HT-29 (cell line): Measurements from ENCODE around the gene BDKRB2. TPM values are rescaled to one million over a fixed set of nuclear protein-coding genes. Genes with fewer than 3 reads are reported as not detected.
A peak's percentile ranks its signal among the peaks of the same experiment; 100 is the strongest.

Experiments
- DNase-seq: peaks from one replicate; pipeline ENCODE4 v3.0.0-alpha.2; 2015; ENCODE audit warnings: low spot score
- total RNA-seq: library from RNA; depleted of rRNA; stranded (reverse); fragments of >200 nt; shearing (Covaris generic); gene quantifications from 2 replicates; pipeline ENCODE4 v1.2.3, GENCODE V29; 2014; rRNA removed

The BDKRB2 gene
- total RNA-seq: 0.05 TPM in 1 of 2 replicates, not detected in the other

DNA sequence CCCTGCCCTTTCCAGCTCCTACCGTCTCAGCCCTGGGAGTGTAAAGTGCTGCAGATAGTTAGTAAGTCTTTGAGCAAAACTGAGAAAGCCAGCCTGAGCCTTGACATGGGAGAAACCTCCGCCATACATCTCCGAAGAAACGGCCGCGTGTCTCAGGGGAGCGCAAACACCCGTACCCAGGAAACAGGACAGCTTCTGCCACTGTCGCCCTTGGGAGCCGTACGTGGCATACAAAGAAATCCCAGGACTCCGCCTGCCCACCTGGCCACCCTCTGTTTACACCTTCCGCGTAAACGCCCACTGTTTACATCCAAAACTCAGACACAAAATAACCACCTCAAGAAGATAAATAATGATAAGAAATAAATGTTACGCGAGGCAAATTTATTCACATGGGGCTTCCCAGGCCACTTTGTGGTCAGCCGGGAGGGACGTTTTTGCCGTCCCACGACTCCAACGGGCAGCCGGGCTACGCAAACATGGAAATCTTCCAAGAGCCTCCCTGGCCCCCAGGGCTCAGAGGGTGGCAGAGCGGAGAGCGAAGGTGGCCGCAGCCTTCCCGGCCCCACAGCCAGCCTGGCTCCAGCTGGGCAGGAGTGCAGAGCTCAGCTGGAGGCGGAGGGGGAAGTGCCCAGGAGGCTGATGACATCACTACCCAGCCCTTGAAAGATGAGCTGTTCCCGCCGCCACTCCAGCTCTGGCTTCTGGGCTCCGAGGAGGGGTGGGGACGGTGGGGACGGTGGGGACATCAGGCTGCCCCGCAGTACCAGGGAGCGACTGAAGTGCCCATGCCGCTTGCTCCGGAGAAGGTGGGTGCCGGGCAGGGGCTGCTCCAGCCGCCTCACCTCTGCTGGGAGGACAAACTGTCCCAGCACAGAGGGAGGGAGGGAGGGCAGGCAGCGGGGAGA, at the start of gene BDKRB2:
BDKRB2 (plus strand) TSS at position 689 of the 908 bp plus-strand sequence. CDS start 32,269 bp downstream, outside the sequence.
- DNase-seq: peak; percentile 27

DNA sequence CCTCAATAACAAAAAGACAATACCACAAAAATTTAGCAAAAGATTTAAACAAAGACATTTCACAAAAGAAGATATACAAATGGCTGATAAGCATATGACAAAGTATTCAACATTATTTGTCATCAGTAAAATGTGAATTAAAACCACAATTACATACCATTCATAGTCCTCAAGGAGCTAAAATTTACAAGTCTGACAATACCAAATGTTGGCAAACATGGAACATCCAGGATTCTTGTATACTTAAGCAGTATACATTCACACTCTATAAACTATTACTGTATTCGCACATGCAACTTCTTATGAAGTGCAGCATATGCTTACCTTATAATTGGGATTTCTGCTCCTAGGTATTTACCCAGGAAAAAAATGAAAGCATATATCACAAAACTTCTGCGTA, 49.7 kb upstream of the BDKRB2 start:
- DNase-seq: no peak

DNA sequence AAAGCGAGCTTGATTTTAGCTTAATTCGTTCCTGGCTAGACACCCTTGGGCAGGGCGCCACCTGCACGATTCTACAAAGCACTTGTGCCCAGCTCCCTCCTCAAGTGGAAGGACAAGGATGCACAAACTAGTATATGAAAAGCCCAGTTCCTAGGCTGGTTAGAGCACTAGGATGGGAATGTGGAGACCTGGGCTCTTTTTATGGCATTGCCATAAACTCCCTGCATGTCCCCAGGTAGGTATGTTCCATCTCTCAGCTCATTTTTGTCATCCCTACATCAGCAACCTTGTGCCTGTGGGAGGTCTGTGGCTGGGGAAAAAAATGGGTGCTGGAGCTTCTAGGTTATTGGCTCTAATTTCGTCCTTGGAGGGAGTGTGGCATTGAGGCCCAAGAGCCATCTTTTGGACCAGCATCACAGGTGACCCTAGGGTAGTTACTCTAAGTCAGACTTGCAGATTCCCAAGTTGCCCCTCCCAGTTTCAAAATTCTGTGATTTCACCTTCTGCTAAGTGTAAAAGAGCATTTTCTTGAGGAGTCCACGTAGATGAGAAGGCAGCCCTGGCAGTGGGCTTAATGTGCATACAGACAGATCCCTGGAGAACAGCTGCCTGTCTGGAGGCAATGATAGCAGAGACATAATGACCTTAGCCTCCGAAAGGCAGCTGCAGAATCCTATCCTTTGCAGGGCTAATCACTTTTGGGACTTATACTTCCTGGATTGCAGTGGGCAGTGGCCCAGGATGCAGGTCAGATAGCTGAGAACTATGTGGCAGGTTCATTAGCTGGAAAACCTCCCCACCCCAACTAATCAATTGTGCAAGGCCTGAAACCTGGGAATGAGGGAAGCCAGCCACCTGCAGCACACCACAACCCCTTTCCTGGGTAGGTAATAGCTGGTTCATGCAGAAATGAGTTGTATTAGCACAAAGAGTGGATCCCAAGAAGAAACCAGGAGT, 47.6 kb upstream of the BDKRB2 start:
- no peak for DNase-seq

DNA sequence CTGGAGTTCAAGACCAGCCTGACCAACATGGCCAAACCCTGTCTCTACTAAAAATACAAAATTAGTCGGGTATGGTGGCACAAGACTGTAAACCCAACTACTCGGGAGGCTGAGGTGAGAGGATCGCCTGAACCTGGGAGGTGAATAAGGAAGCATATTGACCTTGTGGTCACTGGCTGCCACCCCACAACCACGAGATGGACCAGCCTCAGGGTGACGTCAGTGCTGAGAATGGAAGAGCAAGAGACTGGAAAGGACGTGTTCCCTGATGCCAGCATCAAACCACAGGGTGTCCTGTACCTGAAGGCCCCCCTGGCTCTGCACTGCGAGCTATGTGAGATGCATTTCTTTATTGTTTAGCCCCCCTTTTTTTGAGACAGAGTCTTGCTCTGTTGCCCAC, 45.9 kb upstream of the BDKRB2 start:
- no peak for DNase-seq

DNA sequence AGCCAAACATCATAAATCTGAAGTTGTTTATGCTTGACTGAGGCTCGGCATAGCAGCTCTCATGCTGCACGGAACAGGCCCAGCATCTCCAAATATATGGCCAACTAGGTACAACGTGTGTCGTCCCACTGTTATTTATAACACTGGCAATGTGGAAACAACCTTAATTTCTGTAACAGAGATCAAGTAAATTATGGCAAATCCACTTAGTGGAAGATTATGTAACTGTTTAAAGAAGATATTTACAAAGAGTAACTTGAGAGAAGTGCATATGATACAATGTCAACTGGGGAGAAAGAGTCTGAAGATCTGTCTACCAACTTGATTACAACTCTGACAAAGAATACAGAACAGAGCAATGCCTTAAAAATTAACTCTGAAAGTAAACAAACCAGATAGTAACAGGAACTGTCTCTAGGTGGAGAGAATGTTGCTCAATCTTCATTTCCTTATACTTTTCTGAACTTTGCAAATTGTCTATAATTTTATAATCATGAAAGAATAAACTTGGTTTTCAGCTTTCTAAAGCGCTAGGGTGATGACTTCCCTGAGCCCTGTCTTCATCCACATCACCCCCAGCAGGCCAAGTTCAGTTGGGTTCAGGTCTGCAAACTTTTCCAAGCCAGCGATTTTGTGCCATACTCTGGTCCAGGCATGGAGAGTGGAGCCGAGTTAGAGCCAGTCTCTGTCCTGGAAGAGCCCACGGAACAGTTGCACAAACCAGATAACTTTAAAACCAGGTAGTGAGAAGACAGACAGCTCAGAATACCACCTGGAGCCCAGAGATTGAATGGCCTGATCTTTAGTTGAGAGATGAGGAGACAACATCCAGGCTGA, 44.3 kb upstream of the BDKRB2 start:
- DNase-seq: no peak

DNA sequence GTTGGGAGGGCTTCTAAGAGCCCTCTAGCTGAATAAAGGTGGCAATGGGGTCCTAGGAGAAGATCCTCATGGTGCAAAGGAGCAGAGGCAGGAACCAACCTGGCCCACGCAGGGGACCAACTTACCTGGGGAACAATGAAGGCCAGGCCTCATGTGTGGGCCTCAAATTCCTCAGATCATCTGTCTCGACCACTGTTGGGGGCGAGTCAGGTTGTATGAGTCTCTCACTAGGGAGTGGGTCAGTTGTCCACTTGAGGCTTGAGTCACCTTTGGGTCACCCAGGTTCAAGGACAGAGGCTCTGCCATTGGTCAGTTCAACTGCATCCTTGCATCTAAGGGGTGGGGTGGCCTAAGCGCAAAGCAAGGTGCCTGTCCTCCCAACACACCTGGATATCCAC, 43.7 kb upstream of the BDKRB2 start:
- DNase-seq: no peak

DNA sequence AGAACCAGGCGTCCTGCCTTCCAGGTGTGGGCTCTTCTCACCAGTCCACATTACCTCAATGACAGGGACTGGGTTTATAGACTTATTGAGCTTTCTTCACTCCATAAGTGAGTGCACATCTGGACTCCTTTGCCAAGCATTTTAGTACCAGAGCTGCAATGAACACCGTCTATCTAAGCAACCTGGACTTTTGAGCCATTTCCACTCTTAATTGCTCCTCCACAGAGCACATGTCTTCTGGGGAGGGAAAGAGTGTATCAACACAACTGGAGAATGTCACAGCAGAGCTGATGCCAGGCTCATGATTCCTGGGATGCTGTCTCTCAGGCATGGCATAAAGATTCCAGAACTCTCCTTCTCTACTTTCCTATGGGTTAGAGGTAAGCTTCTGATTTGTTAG, 43.0 kb upstream of the BDKRB2 start:
- DNase-seq: no peak

DNA sequence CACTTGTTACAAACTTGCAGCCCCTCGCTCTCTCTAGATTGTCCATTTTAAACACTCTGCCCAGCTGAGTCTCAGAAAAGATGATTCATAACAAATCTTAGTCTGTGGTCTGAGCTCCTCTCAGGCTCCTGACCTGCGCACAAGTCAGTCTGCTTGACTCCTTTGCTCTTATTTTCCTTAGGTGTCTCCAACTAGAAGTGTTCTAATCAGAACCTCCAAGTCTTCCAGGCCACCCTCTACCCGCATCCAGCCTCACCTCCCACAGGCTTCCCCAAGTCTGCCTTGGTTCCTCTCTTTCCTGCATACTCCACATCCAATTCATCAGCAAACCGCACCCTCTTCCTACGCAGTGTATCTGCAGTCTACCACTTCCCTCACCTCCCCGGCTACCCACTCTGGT, 42.4 kb upstream of the BDKRB2 start:
- DNase-seq: no peak

DNA sequence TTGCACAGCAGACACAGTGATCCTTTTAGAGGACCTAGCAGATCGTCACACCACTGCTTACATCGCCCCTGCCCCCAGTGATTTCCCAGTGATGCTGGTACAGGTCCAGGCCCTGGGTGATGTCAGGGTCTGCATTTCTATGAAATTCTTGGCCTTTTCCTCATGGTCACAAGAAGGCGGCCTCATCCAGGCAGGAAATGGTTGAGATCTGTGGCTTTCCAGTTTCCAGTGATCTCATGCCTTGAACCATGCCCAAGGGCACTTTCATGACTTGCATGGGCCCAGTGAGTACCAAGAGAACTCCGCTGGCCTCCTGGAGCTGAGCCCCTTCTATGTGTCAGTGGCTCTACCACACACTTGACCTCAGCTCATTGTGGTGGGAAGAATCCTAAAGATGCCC, 41.9 kb upstream of the BDKRB2 start:
- DNase-seq: no peak

DNA sequence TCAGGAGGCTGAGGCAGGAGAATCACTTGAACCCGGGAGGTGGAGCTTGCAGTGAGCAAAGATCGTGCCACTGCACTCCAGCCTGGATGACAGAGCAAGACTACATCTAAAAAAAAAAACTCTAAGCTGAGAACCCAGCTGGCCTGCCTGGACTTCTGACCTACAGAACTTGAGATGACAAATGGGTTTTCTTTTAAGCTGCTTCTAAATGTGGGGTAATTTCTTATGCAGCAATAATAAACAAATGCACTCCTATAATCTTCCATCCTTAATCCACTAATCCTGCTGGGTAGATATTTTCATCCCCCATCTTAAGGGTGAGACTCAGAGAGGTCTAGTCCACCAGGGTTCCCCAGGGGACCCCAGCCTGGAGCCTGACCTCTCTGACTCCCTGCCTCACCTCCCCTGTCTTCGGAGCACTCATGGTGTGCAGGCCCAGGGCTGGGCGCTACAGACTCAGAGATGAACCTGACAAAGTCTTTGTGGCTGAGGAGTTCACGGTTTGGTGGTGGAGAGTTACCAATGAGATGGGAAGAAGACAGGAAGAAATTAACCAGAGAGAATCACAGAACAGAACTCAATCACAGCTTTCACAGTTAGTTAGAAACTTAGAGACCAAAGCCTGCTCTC, 39.7 kb upstream of the BDKRB2 start:
- no peak for DNase-seq

DNA sequence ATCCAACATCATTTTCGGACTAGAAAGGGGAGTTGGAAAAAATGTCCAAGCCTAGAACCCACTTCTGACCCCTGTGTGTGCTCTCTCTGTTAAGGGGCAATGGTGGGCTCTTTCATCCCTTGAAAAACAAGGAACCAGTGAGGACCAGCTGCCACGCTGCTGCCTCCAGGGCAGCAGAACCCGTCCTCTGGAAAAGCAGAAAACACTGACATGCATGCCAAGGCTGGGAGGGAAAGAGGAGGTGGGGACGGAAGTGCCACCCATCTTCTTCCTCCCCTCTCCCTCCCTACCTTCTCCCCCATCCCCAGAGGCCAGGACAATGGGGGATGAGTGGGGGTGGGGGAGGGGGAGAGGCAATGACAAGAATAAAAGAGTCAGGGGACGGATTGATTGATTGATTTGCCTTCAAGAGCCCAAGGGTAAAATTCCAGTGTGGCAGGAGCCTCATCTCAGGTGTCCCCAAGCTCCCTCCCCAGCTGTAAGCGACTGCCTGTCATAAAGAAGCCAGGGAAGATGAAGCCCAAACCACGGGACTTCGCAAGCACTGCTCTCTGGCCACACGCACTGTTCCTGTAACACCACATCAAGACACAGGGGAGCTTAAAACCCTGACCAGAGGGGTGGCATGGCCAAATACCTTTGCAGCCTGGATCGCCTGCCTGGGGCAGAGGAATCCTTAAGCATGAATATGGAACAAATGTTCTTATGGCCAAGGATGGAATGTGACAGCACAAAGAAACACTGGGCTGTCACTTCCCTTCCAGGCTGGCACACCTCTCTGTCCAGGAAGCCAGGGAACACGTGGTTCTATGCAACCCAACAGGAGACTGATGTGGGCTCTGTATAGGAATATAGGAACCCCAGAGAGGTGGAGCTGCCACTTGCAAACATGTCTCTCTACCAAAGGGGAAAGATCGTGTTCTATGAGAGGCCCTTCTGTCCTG, 38.9 kb upstream of the BDKRB2 start:
- DNase-seq: peak; percentile 28

DNA sequence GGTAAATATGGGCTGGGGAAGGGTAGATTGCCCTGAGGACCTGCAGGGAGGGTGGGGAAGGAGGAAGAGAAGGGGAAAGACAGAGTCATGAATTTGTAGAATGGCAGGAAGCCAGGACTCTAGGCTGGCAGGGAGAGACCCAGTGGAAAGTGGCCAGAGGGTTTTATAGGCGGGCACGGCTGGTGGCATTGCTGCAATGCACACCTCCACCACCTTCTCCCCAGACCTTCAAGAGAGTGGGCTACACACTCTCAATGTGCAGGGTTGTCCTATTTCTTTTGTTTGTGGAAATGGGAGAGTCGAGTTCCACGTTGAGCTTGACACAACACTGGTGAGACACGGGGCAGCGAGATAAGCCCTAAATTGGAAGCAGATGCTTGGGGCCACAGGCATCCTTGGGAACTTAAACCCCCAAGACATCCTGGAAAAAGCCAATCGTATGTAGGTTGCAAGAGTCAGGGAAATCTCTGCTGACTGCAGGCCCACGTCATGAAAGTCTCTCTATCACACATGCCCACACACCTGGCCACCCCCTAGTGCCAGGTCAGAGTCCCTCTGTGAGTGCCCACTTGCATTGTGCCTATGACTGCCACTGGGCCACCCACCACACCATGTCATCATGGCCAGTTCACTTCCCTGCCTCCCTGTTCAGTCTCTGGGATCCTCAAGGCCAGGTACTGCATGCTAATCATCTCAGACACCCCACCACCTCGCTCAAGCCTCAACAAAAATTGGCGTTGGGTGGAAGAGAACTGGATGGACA, 38.0 kb upstream of the BDKRB2 start:
- no peak for DNase-seq

DNA sequence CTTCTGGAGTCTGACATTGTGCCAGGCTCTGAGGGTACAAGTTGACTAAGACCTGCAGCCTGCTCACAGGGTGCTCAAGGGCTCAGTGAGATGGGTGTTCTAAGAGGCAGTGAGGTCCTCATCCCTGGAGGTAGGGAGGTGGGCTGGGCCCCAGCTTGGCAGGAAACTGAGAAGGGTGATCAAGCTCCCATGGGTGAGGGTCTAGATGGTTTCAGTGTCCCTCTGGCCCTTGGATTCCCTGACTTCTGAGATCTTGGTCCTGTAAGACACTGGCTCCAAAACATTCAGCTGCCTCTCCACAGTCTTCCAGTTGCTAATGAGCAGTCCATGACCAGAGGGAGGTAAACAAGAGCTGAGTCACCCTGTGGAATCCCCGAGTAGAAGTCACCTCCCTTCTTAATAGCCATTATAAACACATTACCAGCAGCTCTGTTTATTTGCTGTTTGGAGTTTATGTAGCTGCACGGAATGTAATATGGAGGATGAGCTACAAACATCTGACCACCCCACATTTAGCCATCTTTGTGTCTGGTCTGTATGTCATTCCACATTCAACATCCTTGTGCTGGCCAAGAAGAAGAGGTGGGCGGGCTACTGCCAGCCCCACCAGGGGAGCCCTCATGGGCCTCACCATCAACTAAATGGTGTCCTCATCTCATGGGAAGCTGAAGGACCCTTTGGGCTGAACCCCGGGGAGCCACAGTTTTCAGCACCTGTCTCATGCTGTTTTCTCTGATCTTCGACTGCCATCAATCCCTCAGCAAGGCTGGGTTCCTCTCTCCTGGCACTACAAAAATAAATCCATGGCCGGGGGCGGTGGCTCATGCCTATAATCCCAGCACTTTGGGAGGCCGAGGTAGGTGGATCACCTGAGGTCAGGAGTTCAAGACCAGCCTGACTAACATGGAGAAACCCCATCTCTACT, 37.2 kb upstream of the BDKRB2 start:
- peak; percentile 69 for DNase-seq

DNA sequence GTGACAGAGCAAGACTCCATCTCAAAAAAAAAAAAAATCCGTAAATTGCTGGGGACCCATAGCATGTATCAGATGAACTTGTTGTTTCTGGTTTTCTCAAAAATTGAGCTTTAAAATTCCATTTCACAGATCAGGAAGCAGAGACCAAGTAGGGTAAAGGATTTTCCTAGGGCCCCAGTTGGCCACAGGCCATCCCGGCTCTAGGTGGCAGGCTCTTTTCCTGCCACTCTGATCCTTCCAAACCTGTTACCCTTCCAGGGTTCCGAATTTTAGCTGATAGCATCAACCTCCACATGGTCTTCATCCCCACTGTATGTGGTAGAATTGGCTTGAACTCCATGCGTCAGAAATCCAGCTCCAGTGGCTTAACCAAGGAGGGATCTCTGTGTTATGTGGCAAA, 36.1 kb upstream of the BDKRB2 start:
- no peak for DNase-seq

DNA sequence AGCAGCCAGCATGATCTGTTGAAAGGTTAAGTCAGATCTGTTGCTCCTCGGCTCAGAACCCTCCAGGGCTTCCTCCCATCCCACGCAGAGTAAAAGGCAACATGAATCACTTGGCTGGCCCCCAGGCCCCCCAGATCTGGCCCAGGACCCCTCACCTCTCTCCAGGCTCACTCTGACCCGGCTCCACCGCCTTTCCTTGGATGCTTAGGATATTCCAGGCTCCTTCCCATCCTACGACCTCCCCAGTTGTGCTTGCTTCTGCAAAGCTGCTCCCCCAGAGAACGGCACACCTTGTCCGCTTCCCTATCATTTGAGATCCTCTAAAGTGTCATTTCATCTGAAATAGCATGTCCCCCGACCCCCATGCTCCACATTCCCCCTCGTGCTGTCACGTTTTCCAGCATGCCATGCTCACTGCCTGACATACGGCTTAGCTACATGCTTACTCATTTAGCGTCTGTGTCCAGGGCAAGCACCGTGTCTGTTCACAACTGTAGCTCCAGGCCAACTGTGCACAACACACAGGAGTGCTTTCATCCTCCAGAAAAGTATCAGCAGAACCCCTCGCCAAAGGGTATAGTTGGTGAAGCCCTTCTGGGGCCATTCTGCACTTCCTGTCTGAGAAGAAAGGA, 33.6 kb upstream of the BDKRB2 start:
- no peak for DNase-seq

DNA sequence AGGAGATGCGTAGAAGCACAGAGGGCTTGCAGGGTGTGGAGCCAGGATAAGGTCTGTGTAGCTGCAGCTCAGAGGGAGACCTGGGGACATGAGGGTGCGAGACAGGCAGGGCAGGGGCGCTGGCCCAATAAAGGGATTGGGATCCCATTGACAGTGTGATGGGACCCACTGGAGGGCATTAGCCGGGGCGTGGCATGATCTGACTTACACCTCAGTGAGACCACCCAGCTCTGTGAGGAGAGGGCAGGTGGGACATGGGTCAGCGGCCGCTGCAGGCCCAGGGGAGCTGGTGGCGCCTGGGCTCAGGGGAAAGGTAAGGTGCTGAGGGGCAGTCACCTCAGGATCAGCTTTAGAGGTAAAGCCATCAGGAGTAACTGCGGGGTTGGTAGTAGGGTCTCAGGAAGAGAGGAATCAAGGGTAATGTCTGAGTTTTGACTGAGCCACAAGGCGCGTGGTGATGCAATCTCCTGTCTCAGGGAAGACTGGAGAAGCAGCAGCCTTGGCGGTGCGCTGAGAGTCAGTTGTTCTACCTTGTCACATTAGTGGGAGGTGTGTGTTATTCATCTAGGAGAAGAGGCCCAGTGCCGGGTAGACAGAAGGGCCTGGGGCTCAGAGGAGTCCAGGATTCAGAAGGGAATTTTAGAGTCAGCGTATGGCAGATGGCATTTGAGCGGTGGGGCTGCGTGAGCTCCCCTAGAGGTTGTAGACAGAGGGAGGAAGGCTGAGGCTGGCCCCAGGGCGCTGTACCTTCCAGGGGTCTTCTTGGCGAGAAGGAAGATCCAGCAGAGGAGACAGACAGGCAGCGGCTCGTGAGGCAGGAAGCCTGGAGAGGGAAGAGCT, 30.8 kb upstream of the BDKRB2 start:
- DNase-seq: no peak
